Islet precursor cell (in vitro differentiated cells): ENCODE data around the gene SARDH.

Source experiments
- DNase-seq: peaks from one replicate; pipeline ENCODE4 v3.0.0-alpha.2; 2018

SARDH gene

GRCh38 chr9:133712221-133713100, 25.7 kb downstream of the SARDH start:
- no peak for DNase-seq

- DNase-seq: no peak
These were observed 26.5 kb downstream of the SARDH start for GRCh38 chr9:133711428-133712220.

GRCh38 chr9:133710661-133711427, 27.3 kb downstream of the SARDH start:
- DNase-seq: no peak

- DNase-seq: no peak
These were observed 28.2 kb downstream of the SARDH start for GRCh38 chr9:133709691-133710571.

- DNase-seq: no peak
These were observed 29.0 kb downstream of the SARDH start for GRCh38 chr9:133709015-133709611.

- DNase-seq: no peak
These were observed 29.7 kb downstream of the SARDH start for GRCh38 chr9:133708246-133709014.

GRCh38 chr9:133707763-133708245, 30.3 kb downstream of the SARDH start:
- no peak for DNase-seq

GRCh38 chr9:133707065-133707762, 30.9 kb downstream of the SARDH start:
- DNase-seq: no peak

- no peak for DNase-seq
These were observed 31.7 kb downstream of the SARDH start for GRCh38 chr9:133706307-133707050.

- DNase-seq: no peak
These were observed 32.6 kb downstream of the SARDH start for GRCh38 chr9:133705576-133705975.

GRCh38 chr9:133704711-133705181, 33.4 kb downstream of the SARDH start:
- no peak for DNase-seq

- no peak for DNase-seq
These were observed 34.4 kb downstream of the SARDH start for GRCh38 chr9:133703591-133704399.

GRCh38 chr9:133702798-133703590, 35.2 kb downstream of the SARDH start:
- no peak for DNase-seq

- no peak for DNase-seq
These were observed 36.0 kb downstream of the SARDH start for GRCh38 chr9:133701981-133702797.

- DNase-seq: no peak
These were observed 36.7 kb downstream of the SARDH start for GRCh38 chr9:133701321-133701980.

GRCh38 chr9:133700819-133701320, 37.3 kb downstream of the SARDH start:
- DNase-seq: no peak
